Neural progenitor cell (in vitro differentiated cells): ENCODE results near the gene GADD45G. TPM values are rescaled to one million over a fixed set of nuclear protein-coding genes. Genes with fewer than 3 reads are reported as not detected.

ENCODE experiments used
- DNase-seq: peaks from one replicate; pipeline ENCODE4 v3.0.0-alpha.2; 2016; ENCODE audit warnings: low spot score
- H2AFZ ChIP-seq: fragments of 200-600 bp; sonication (generic); replicated peaks from 2 replicates; pipeline ENCODE4 v1.6.1; 2016; ENCODE audit warnings: antibody characterized with exemption
- H3F3A ChIP-seq: fragments of 200-600 bp; sonication (generic); 2 replicates; pipeline ENCODE4 v1.6.1; 2016; ENCODE audit warnings: antibody characterized with exemption, low read depth
- H3K27ac ChIP-seq: fragments of 200-600 bp; sonication (generic); 2 replicates; pipeline ENCODE4 v1.5.1; 2016; ENCODE audit warnings: mild to moderate bottlenecking
- H3K27me3 ChIP-seq: fragments of 200-600 bp; sonication (generic); 2 replicates; pipeline ENCODE4 v1.6.1; 2016; ENCODE audit warnings: mild to moderate bottlenecking, moderate library complexity
- H3K36me3 ChIP-seq: fragments of 200-600 bp; sonication (generic); 2 replicates; pipeline ENCODE4 v1.5.1; 2016
- H3K4me1 ChIP-seq: fragments of 200-600 bp; sonication (generic); 2 replicates; pipeline ENCODE4 v1.6.1; 2016; ENCODE audit warnings: mixed run types
- H3K4me2 ChIP-seq: fragments of 200-600 bp; sonication (generic); 2 replicates; pipeline ENCODE4 v1.6.1; 2016
- H3K4me3 ChIP-seq: fragments of 200-600 bp; sonication (generic); 2 replicates; pipeline ENCODE4 v1.5.1; 2016
- H3K79me2 ChIP-seq: fragments of 200-600 bp; sonication (generic); 2 replicates; pipeline ENCODE4 v1.6.1; 2016; ENCODE audit warnings: low read depth
- H3K9ac ChIP-seq: fragments of 200-600 bp; sonication (generic); 2 replicates; pipeline ENCODE4 v1.6.1; 2016
- H3K9me3 ChIP-seq: fragments of 200-600 bp; sonication (generic); 2 replicates; pipeline ENCODE4 v1.5.1; 2016; ENCODE audit warnings: low read depth
- H4K20me1 ChIP-seq: fragments of 200-600 bp; sonication (generic); 2 replicates; pipeline ENCODE4 v1.6.1; 2016; ENCODE audit warnings: low read depth
- H3K27ac Mint-ChIP-seq: 3 replicates; pipeline ENCODE4 v1.8.0; 2021; ENCODE audit warnings: mixed read lengths
- H3K27me3 Mint-ChIP-seq: 2 replicates; pipeline ENCODE4 v1.8.0; 2022; ENCODE audit warnings: low read depth, mild to moderate bottlenecking, inconsistent platforms, moderate library complexity, mixed read lengths; ENCODE audit not compliant: insufficient read depth
- H3K36me3 Mint-ChIP-seq: 3 replicates; pipeline ENCODE4 v1.8.0; 2021; ENCODE audit warnings: mixed read lengths
- H3K4me1 Mint-ChIP-seq: 3 replicates; pipeline ENCODE4 v1.8.0; 2021; ENCODE audit warnings: mixed read lengths
- H3K4me3 Mint-ChIP-seq: 3 replicates; pipeline ENCODE4 v1.8.0; 2021; ENCODE audit warnings: mild to moderate bottlenecking, moderate library complexity, mixed read lengths
- H3K9me3 Mint-ChIP-seq: 3 replicates; pipeline ENCODE4 v1.8.0; 2020; ENCODE audit warnings: mixed read lengths
- EZH2 ChIP-seq: fragments of 200-600 bp; sonication (generic); IDR thresholded peaks from 2 replicates; pipeline ENCODE4 v1.6.1; 2017; ENCODE audit warnings: antibody characterized with exemption, mild to moderate bottlenecking, moderate library complexity
- EZH2phosphoT487 ChIP-seq: fragments of 200-600 bp; sonication (generic); IDR thresholded peaks from 2 replicates; pipeline ENCODE4 v1.6.1; 2017; ENCODE audit warnings: antibody characterized with exemption
- total RNA-seq: library from RNA; depleted of rRNA; stranded (reverse); fragments of >200 nt; gene quantifications from 2 replicates; pipeline ENCODE4 v1.2.3, GENCODE V29; 2015; ENCODE audit warnings: low replicate concordance
- TF ChIP-seq, protein P1 (sequence below): fragments of 200-600 bp; sonication (generic); IDR thresholded peaks from 2 replicates; pipeline ENCODE4 v1.5.1; 2017; ENCODE audit warnings: antibody characterized with exemption, mild to moderate bottlenecking

GADD45G gene
- total RNA-seq, 1 donor from 2014 or later = not detected

DNA sequence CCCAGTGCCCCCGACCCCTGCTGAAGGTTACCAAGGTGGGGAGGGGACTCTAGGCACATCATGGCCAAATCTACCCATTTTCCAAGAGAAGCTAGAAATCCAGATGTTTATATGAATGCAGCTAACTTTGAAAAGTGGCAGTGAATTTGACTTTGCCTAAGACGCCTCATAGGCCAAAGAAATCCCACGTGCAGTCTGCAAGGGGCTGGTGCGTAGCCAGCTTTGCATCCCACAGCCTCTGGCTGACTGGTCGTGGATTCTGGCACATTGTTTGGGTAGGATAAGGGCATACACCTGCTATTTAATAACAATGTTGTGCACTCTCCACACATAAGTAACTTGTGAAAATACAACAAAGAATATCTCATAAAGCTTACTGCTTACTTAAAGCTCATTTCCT lies 3.5 kb upstream of the GADD45G start:
- peaks cover 28% of the 10 kb centered on the region for H3K4me1 ChIP-seq
- no peak overlapping the region for H3K9ac ChIP-seq
- no peaks in the 10 kb centered on the region for H3K9me3 Mint-ChIP-seq
- H3K27ac ChIP-seq = no peak overlapping the region
- H3F3A ChIP-seq = peaks cover 27% of the 10 kb centered on the region
- no peaks in the 10 kb centered on the region for H3K36me3 ChIP-seq
- peaks cover 51% of the 10 kb centered on the region for H3K27me3 ChIP-seq
- H3K9me3 ChIP-seq = no peaks in the 10 kb centered on the region
- no peak overlapping the region for H3K27ac Mint-ChIP-seq
- no peaks in the 10 kb centered on the region for H3K79me2 ChIP-seq
- peaks cover 13% of the 10 kb centered on the region for H3K4me1 Mint-ChIP-seq
- H2AFZ ChIP-seq = no peak overlapping the region
- H3K27me3 Mint-ChIP-seq = peaks cover 15% of the 10 kb centered on the region
- H3K4me3 Mint-ChIP-seq = no peak overlapping the region
- H3K36me3 Mint-ChIP-seq = peaks cover 2% of the 10 kb centered on the region
- H4K20me1 ChIP-seq = peaks cover 29% of the 10 kb centered on the region
- DNase-seq = no peak
- TF ChIP-seq EZH2phosphoT487 (no peak), EZH2 (no peak)
- TF ChIP-seq, protein P1, sequence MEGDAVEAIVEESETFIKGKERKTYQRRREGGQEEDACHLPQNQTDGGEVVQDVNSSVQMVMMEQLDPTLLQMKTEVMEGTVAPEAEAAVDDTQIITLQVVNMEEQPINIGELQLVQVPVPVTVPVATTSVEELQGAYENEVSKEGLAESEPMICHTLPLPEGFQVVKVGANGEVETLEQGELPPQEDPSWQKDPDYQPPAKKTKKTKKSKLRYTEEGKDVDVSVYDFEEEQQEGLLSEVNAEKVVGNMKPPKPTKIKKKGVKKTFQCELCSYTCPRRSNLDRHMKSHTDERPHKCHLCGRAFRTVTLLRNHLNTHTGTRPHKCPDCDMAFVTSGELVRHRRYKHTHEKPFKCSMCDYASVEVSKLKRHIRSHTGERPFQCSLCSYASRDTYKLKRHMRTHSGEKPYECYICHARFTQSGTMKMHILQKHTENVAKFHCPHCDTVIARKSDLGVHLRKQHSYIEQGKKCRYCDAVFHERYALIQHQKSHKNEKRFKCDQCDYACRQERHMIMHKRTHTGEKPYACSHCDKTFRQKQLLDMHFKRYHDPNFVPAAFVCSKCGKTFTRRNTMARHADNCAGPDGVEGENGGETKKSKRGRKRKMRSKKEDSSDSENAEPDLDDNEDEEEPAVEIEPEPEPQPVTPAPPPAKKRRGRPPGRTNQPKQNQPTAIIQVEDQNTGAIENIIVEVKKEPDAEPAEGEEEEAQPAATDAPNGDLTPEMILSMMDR = no peak
- no peak overlapping the region for H3K4me3 ChIP-seq
- H3K4me2 ChIP-seq = no peak overlapping the region

DNA sequence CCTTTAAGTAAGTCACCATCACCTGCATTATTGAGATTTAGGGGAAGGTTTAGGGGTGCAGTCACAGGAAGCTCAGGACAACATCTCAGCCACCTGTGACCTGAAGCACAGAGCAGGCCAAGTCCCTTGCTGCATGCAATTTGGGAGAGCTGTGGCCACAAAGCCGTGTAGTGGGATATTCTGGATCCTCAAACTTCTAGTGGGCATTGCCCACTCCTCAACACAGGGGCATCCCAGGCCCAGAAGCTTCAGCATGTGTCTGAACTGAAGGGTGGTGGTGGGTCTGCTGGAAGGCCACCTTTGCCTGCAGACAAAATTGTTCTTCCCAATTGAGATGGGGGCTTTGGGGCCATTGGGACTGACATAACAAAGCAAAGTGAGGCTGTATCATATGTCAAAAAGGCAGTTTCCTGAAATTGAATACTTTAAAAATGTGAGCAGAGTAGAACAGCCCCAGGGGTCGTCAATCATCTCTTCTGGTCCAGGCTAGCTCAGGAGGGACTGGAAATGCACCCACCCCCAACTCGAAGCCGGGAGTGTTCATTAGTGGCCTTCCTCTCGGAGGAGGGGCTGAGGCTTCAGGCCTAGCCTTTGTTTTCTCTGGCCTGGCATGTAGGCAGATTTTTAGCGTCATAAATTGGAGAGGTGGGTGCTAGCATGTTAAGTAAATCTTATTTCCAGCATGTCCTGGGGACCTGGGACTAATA lies 2.8 kb upstream of the GADD45G start:
- peaks cover 33% of the 10 kb centered on the region for H3F3A ChIP-seq
- H3K36me3 ChIP-seq = no peaks in the 10 kb centered on the region
- TF ChIP-seq EZH2phosphoT487 (no peak), EZH2 (no peak)
- TF ChIP-seq, protein P1 = no peak
- Mint-ChIP-seq H3K27me3 (peaks cover 15% of the 10 kb centered on the region), H3K4me3 (peak overlapping the region; percentile 18), H3K4me1 (peaks cover 21% of the 10 kb centered on the region), H3K9me3 (no peaks in the 10 kb centered on the region), H3K27ac (no peak overlapping the region), H3K36me3 (peaks cover 4% of the 10 kb centered on the region)
- H3K4me2 ChIP-seq = no peak overlapping the region
- no peaks in the 10 kb centered on the region for H3K9me3 ChIP-seq
- H3K9ac ChIP-seq = no peak overlapping the region
- no peak overlapping the region for H3K4me3 ChIP-seq
- H3K27me3 ChIP-seq = peaks cover 58% of the 10 kb centered on the region
- H3K27ac ChIP-seq = no peak overlapping the region
- no peak overlapping the region for H2AFZ ChIP-seq
- H3K4me1 ChIP-seq = peaks cover 35% of the 10 kb centered on the region
- no peak for DNase-seq
- H4K20me1 ChIP-seq = peaks cover 36% of the 10 kb centered on the region
- H3K79me2 ChIP-seq = no peaks in the 10 kb centered on the region

DNA sequence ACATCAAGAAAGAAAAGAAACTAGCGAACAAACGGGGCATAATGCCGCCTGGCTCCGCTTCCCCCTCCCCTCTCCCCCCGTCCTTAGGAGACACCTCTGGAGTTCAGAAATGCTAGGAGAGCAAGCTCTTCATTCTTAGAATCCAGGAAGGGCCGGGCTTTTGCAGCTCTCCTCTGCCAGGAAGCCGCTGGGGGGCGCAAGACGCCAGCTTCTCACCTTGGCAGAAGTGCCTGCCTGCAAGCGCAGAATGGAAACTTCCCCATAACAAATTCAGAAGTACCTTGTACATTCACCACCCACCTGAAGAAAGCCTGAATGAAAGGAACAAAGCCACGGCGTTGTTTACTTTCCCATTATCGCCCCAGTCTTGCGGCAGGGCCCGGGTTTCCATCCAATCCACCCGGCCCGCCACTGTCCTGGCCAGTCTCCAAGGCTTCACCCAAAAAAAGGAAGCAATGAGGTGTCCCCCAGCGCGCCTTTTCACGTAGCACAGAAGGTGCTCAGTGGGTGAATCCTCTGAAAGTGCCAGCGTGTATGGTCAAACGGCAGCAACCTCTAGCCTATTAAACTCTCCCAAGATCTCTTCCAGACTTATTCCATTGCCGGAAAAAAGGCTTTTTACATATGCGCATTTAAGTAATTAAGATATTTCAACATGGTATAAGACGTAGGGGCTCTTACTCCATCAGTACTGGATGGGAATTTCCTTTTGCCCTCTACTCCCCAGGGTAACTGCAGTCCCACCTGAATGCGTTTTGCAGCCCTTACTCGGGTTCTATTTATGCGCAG lies 1.6 kb upstream of the GADD45G start:
- no peaks in the 10 kb centered on the region for H3K9me3 Mint-ChIP-seq
- H3K9ac ChIP-seq = no peak overlapping the region
- H4K20me1 ChIP-seq = peaks cover 38% of the 10 kb centered on the region
- H3K36me3 Mint-ChIP-seq = peaks cover 4% of the 10 kb centered on the region
- peaks cover 33% of the 10 kb centered on the region for H3F3A ChIP-seq
- H3K27me3 ChIP-seq = peaks cover 70% of the 10 kb centered on the region
- H3K36me3 ChIP-seq = no peaks in the 10 kb centered on the region
- no peaks in the 10 kb centered on the region for H3K79me2 ChIP-seq
- H3K27ac ChIP-seq = no peak overlapping the region
- H3K4me2 ChIP-seq = peak overlapping the region; percentile 81
- H3K27me3 Mint-ChIP-seq = peaks cover 18% of the 10 kb centered on the region
- no peaks in the 10 kb centered on the region for H3K9me3 ChIP-seq
- peaks cover 29% of the 10 kb centered on the region for H3K4me1 Mint-ChIP-seq
- peak overlapping the region; percentile 40 for H3K4me3 ChIP-seq
- H3K27ac Mint-ChIP-seq = no peak overlapping the region
- peak; percentile 94 for DNase-seq
- H2AFZ ChIP-seq = no peak overlapping the region
- H3K4me1 ChIP-seq = peaks cover 38% of the 10 kb centered on the region
- peak; percentile 41 for TF ChIP-seq EZH2phosphoT487
- no peak for TF ChIP-seq EZH2
- TF ChIP-seq, protein P1 = peak; percentile 95
- peak overlapping the region; percentile 81 for H3K4me3 Mint-ChIP-seq
